Inflammatory macrophage treated with lipopolysaccharide for 4 hours (primary cell): ENCODE results near the gene C20orf204.

Source experiments
- DNase-seq: peaks from one replicate; pipeline ENCODE4 v3.0.0-alpha.2; 2020

C20orf204 gene

DNA sequence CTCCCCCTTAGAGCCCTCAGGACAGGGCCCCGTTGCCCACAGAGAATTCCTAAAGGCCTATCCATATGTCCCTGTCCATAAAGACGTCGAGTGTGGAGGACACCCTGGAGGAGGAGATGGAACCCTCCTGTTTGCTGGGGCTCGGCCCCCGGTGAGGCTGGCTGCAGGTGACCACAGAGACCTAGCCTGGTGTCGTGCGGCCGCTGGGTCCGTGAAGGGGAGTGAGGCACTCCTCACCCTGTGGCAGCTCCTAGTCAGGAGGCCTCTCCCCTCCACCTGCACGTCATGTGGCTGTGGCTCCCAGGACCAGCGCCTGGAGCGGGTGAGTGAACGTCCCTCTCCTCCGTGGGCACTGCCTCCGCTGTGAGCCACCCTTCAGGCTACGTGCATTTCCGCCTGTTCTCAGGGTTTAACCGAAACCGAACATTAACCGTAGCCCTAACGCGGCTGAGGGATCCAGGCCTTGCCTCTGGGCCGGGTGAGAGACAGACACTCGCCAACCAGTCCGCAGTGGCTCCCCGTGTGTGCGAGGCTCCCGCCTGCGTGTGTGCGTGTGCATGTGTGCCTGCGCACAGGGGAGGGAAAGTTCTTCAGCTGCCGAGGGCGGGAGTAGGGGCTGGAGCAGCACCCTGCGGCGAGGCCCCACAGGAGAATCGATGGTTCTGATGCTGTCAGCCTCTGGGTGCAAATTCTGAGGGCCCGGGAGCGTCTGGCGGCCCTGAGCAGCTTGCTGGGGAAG is 21.1 kb downstream of the C20orf204 start:
- DNase-seq, result no peak

DNA sequence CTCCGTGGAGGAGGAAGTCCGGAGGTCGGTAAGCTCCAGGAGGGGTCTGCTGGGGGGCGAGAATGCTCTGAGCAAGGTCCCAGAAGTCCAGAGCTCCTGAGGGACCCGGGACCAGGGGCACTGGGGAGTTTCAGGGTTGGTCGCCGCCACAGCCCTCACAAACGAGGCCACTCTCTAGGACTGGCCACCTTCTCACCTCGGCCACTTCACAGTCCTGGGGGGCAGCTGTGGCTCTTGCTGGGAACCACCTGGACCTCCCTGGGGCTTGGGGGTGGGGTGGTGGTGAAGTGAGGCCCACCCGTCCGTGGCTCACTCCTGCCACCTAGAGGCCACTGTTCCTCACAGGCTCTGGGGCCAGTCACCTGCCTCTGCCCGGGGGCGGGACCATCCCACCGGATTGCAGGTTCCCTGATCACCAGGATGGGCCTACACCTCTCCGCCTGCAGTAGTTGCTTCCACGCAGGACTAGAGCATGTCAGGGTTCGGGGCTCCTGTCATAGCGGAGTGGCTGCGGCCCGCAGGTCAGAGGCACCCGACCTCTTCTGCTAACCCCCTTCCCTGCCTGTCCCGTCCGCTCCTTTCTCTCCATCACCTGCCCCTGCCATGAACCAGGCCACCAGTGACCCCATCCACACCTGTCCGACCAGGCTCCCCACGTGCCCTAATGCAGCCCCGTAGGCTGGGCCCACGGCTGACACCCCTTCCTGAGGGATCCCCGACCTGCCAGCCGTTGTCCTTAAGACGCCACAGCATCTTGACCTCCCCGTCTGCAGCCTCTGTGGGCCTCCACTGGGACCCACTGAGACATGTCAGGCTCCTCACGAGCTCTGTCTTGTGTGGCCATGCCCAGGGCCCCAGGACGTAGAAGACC is 21.9 kb downstream of the C20orf204 start:
- DNase-seq, result peak; percentile 47

DNA sequence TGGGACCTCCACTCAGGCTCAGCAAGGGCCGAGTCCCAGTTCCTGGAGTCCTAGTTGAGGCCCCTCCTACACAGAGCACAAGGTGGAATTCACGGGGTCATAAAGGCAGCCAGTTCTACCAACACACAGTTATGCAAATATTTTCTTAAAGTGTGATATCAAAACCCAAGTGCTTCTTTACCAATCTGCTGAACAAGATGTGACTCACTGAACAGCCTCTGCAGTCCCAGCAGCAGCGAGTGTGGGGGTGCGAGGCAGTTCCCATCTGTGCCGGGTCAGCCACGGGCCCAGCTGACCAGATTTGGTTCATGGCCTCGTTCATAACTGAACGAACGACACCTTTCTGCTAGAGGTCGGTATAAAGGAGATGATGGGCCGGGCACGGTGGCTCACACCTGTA is 22.6 kb downstream of the C20orf204 start:
- no peak for DNase-seq

DNA sequence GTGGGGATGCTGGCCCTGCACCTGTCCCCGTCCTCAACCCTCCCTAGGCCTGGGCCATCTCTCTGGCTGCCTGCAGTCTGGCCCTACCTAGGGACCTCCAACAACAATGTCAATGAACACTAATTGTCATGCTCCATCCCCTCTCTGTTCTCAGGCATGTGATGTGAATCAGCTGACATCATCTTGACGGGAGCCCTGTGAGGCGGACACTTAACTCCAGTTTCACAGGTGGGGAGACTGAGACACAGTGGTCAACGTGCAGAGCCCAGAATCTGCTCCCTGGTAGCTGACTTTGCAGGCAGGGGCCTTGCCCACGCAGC is 26.3 kb downstream of the C20orf204 start:
- DNase-seq, result no peak

DNA sequence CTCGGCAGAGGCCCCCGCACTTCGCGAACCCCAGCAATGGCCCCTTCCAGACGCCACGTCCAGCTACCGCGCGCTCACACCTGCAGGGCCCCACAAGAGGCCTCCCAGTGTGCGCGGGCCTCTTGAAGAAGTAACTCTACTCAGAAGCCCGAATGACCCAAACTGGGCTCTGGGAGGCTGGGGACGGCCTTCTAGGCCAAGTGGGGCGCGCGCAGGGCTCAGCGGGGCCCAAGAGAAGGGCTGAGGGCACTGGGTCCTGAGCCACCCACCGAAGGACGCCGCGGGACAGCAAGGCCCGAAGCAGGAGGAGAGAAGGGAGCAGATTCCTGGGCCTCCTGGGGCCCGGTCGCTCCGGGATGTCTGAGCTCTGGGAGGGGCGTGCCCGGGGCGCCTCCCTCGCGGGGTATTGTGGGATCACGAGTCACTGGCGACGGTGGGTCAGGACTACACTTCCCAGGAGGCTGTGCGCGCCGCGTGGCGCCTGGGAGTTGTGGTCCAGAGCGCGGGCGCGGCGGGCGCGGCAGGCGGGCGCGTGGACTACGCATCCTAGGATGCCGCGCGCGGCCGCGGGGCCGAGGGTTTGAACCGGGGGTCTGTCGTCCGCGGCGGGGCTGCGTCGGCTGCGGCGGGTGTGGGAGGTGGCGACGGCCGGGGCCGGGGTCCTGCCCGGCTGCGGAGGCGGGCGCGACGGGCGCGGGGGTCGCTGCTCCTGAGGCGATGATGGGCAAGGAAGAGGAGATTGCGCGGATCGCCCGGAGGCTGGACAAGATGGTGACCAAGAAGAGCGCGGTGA is 26.8 kb downstream of the C20orf204 start, which contains the start of gene TCEA2:
TCEA2 (plus strand) TSS at position 603 of the 793 bp plus-strand sequence; CDS start at position 718, 115 bp downstream.
- DNase-seq, result peak; percentile 94

DNA sequence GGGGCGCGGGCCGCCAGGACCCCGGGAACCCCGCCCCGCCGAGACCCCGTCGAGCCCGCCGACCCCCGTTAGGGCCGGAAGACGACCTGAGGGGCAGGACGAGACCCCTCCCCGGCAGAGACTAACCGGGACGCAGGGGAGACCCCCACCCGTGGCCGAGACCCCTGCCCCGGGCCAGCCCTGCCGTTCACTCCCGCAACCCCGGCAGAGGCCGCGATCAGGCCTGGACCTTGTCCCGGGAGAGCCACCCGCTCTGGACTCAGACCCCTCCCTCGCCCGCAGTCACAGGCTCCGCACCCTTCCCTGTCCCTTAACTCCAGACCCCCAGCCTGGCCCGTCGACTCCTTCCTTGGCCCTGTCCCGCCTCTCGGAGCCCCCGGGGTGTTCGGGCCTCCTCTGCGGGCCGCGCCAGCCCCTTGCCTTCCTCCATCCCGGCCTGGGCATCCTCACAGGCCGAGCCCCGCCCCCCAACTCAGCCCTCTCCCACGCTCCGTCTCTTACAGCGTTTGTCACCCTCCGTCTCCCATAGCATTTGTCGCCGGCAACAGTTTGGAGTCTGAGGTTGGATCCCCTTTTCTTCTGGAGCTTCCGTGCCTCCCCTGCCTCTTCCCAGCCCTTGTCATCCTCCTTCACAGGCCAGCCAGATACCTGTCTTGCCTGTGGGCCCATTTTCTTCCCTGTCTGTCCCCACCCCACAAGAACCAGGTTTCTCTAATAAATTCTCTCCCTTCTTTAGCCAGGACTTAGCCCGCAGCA is 27.6 kb downstream of the C20orf204 start:
- DNase-seq, result peak; percentile 49

DNA sequence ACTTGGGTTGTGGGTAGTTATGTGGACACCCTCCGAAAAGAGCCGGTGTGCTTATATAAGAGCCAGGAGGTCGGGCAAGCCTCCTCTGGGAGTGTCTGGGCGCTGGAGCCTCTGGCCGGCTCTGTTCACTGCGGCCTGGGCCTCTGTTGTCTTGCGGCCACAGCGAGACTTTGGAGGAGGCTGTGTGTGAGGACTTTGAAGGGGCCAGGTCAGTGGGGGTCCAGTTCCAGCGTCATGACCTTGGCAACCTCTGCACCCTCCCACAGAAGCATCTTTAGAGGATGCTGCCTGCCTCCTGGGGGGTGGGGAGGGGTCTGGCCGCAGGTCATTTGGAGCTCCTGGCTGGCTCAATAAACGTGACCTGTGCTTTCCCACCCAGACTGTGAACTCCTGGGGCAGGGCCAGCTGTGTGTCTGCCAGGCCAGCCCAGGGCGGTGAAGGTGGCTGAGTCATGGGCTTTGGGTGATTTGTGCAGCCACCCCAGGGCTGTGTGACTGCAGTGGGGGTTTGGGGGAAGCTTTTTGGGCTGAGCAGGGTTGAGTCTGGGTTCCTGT is 28.2 kb downstream of the C20orf204 start:
- no peak for DNase-seq

DNA sequence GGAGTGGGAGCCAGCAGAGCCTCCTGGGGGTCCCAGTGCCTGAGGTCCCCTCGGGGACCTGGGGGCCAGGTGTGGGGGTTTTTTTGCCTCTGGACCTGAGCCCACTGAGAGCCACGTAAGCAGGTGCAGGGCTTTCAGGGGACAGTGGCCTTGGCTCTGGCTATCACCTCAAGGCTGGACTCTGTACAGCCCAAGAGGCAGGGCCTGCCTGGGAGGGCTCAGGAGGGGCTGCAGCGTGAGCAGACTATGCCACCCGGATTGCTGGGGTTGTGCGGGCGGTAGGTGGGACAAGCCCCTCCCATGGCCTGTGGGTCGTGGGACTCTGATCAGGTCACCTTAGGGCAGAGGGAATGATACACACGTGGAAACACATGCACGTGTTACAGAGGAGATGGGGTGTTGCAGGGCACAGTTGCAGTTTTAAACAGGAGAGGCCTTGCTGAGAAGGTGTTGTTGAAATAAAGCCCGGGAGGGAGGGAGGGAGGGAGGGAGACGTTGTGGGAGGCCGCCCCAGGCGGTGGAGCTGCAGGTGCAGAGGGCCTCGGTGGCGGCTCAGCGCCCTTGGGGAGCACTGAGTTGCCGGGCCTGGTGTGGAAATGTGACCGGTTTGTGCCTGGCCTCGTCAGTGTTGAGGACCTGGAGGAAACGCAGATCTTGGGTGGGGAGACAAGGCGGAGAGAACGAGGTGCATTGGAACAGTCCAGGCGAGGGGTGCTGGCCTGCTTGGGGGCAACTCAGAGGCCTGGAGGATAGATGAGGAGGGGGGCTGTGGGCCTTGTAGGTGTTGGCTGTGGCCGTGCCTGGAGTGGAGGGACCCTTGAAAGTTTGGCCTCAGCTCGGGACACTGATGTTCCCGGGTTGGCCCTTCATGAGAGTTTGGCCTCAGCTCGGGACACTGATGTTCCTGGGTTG is 29.3 kb downstream of the C20orf204 start:
- no peak for DNase-seq

DNA sequence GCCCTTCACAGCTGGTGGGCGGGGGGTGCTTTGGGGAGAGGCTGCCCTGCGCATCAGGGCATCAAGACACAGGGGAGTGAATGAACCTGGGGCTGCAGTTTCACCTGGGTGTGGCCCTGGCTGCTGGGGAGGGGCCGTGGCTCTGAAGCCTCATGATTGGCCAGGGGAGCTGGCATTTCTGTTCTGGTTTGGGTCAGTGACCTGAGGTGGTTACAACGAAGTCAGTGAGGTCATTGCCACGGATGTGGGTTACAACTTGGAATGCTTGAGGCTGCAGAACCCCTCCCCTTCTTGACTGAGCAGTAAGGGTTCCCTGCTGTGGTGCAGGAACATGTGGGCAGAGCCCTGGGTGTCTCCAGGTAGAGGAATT is 30.0 kb downstream of the C20orf204 start:
- DNase-seq, result peak; percentile 44

DNA sequence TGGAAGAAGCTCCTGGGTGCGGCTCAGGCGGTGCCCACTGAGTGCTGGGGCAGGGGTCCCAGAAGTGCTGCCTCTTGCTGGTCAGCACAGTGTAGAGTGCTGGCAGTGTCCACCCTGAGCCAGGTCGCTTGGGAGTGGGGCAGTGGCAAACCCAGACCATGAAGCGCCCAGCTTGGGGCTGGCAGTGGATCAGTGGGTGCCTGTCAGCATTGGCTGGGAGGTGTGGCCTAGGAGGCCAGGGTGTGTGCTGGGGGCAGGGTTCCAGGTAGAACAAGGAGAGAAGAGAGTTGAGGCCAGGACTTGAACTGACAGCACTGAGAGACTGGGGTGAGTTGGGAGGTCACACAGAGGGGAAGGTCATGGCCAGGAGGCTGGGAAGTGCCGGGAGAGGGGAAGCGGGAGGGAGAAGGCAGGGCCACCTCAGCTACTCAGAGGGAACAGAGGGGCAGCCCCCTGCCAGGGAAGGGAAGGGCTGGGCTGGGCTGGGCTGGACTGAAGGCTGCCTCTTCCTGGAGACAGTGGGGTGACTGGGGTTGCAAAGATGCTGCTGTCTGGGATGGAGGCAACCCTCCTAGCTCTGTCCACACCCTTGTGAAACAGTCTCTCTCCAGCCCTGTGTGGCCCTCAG is 31.1 kb downstream of the C20orf204 start:
- no peak for DNase-seq

DNA sequence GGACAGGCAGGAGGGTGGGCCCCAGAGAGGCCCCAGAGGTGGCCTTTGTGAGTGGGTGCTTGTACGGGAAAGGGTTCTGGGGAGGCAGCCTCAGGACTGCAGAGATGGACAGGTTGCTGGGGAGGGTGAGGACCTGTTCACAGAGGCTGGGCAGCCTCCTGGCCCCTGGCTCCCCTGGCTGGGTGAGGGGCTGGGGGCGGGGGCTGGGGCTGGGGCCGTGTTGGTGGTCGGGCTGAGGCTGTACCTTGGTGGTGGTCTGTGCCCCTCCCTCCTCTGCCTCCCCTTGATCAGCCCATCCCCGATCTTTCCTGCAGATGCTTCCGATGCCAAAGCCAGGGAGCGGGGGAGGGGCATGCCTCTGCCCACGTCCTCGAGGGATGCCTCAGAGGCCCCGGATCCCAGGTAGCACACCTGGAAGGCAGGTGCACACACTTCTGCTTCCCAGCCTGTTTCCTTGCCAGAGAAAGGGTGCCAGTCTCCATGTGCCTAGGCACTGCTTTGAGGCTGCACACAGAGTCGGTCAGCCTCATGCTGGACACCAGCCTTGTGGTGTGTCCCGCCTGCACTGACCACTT is 31.8 kb downstream of the C20orf204 start:
- no peak for DNase-seq

DNA sequence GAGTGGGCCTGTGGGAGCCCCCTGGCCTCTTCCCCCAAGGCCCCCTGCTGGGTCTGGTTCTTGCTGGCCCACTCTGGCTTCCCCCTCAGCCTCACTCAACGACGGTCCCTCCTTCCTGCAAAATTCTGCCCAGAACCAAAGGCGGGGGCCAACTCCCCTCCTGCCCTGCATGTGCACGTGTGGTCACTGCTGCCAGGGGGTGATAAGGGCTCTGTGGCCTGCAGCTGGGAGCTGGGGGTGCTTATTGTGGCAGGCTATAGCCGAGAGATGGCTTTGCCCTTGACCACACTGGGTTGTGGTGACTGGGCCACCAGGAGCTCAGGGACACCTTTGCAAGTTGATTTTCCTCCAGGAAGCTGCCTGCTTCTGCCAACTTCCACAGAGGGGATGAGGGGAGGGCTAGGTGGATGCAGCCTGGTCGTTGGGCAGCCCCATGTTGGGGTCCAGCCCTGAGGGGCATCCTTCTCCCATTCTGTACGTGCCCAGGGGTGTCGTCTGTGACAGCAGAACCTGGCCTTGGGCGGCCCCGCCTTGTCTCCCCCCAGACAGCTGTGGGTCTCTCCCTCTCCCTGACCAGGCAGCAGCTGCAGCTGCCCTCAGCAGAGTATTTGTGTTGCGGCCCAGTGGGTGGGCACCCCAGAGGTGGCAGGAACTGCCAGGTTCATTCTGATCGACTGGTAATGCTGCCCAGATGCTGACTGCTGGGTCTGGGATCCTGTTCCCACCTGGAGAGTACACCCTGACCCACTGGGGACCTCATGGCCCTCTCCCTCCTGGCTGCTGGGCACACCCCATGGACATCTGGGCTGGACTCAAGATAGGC is 32.6 kb downstream of the C20orf204 start:
- no peak for DNase-seq

DNA sequence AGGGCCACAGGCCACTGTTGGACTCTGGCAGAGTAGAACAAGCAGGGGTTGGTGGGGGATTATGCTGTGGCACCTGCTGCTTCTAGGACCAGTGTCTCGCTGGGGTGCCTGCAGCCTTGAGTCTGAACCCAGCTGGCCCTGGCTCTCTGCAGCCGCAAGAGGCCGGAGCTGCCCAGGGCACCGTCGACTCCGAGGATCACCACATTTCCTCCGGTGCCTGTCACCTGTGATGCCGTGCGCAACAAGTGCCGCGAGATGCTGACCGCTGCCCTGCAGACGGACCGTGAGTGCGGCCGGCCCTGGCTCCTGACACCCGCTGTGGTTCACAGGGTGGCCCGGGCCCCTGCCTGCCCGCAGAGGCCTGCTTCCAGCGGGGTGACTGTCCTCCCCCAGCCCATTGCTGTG is 33.2 kb downstream of the C20orf204 start:
- no peak for DNase-seq

DNA sequence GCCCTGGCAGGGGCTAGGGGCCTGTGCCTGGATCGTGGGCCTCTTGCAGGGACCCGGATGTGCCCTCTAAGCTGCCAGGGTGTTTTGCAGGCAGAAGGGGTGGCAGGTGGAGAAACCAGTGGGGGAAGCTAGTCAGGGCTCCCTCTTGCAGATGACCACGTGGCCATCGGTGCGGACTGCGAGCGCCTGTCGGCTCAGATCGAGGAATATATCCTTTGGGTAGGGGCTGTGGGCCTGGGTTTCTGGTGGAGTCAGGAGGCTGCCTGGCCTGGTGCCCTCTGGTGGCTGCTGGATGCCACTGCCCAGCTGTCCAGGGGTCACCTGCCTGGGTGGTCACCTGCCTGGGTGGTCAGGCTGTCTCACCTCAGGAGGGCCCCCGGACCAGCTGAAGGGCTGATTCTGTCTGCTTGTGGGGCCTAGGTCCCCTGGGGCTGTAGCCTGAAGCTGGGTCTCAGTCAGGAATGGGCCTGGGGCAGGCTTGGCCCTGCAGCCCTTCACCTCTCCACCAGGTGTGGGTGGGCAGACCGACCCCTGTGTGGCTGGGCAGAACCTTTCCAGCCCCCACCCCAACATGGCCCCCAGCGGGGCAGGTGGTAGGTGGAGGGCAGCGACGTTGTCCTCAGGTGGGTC is 33.7 kb downstream of the C20orf204 start:
- no peak for DNase-seq

DNA sequence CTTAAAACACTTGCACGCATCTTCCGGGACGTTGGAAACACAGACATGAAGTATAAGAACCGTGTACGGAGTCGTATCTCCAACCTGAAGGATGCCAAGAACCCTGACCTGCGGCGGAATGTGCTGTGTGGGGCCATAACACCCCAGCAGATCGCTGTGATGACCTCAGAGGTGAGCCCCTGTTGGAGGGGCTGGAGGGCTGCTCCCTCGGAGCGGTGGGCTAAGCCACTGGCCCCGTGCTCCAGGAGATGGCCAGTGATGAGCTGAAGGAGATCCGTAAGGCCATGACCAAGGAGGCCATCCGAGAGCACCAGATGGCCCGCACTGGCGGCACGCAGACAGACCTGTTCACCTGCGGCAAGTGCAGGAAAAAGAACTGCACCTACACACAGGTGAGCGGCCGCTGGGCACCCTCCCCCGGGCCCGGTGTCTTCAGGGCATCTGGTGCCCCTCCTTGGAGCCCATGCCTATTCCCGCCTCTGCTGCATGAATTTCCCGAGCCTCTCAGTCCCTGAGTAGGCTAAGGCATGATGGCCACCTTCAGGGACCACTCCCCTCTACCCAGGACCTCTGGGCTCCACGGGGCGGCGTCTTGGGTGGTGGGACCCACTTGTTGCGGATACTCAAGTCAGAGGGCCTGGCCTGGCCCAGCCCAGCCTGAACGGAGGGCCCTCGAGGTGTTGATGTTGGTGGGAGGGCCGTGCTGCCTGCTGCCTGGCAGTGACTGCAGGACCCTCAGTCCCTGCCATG is 34.4 kb downstream of the C20orf204 start:
- no peak for DNase-seq

DNA sequence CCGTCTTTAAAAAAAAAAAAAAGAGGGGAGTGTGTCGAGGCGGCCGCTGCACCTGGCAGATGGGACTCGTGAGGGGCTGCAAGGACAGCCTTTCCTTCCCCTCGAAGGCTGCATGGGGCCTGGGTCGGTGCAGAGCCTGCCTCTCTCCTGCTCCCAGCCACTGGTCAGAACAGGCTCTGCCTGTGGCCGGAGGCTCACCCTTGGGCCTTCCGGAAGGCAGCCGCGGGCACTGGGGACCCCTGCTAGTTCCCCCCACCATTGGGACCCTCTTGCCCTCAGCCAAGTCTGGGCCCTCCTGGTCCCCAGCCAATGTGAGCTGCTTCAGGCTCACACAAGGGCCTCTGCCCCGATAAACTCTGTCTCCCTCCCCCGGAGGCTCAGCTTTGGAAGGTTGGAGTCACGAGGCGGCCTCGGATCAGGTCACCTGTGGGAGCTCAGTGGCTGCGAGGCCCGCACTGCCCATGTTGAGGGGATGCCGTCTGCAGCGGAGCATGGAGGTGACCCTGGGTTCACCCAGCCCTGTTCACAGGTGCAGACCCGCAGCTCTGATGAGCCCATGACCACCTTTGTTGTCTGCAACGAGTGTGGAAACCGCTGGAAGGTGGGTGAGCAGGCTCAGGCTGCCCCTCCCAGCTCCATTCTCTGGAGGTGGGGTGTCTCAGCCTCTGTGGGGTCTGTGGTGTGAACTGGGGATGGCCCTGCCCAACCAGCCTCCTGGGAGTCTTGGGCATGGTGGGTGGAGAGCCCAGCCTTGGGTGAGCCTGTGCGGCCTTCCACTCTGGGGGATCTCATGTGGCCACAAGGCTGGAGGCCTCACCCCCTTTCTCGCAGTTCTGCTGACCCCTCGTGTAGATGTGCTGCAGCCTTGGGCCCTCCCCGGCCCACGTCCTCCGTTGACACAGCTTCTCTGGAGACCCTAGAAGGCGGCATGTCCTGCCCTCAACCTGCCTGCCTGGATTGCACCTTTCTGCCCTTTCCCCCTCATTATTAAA is 35.7 kb downstream of the C20orf204 start:
- DNase-seq, result no peak

DNA sequence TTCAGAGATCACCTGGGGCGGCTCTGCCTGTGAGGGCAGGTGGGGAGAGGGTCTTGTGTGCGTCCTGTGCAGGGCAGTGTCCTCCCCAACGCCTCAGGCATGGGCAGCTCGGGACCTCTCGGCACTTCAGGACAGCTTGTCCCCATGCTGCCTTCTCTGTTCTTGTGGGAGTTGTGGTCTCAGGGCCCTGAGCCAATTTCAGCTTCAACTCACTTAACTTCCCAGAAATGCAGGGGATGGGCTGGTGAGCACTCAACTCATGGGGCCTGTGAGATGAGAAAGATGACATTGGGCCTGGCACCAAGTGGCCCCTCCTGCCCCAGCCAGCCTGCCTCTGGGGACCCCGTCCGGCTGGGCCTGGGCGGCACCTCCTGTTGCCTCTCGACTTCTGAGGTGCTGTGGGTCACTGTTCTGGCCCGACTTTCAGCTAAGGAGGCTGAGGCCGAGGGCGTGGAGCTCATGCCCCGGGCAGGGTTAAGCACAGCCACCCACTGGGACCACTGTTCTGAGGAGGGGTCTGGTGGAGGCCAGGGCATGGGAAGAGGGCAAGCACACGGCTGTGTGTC is 36.6 kb downstream of the C20orf204 start:
- DNase-seq, result no peak
